WTC11 (cell line): ENCODE measurements around the gene ATXN7L2. TPM values are rescaled to one million over a fixed set of nuclear protein-coding genes. Genes with fewer than 3 reads are reported as not detected.

ENCODE experiments used
- ATAC-seq: fragments of 200-7000 bp; cut with Tn5 transposase; 2 replicates; pipeline ENCODE4 v1.10.0; 2021; ENCODE audit warnings: mild to moderate bottlenecking, moderate library complexity
- CTCF ChIA-PET: fragments of 300-600 bp; sonication (Branson Sonifier 250); formaldehyde crosslinking; loops from one replicate; lab custom pipeline; 2021; ENCODE audit warnings: antibody characterized with exemption; lab: Charles Lee
- POLR2A ChIA-PET: fragments of 350-600 bp; sonication (Branson Sonifier 250); formaldehyde crosslinking; loops from one replicate; lab custom pipeline; 2021; ENCODE audit warnings: antibody characterized with exemption; lab: Charles Lee
- DNase-seq: peaks from one replicate; pipeline ENCODE4 v3.0.0; 2021; ENCODE audit warnings: low spot score
- H3K27ac Mint-ChIP-seq: 2 replicates; pipeline ENCODE4 v1.8.0; 2021; ENCODE audit warnings: mixed read lengths
- H3K27me3 Mint-ChIP-seq: 2 replicates; pipeline ENCODE4 v1.8.0; 2021; ENCODE audit warnings: low read depth, mild to moderate bottlenecking, moderate library complexity, mixed read lengths
- H3K36me3 Mint-ChIP-seq: 2 replicates; pipeline ENCODE4 v1.8.0; 2021; ENCODE audit warnings: mixed read lengths
- H3K4me1 Mint-ChIP-seq: 2 replicates; pipeline ENCODE4 v1.8.0; 2022; ENCODE audit warnings: mixed read lengths
- H3K4me3 Mint-ChIP-seq: 2 replicates; pipeline ENCODE4 v1.8.0; 2021; ENCODE audit warnings: mild to moderate bottlenecking, moderate library complexity, mixed read lengths
- H3K9me3 Mint-ChIP-seq: 2 replicates; pipeline ENCODE4 v1.8.0; 2021; ENCODE audit warnings: mixed read lengths
- ELF4 ChIP-seq: sonication (generic); formaldehyde crosslinking; IDR thresholded peaks from 2 replicates; pipeline ENCODE4 v1.8.1; 2022; ENCODE audit warnings: low read depth, mild to moderate bottlenecking, moderate library complexity, missing genetic modification reagents
- FOXP1 ChIP-seq: sonication (generic); formaldehyde crosslinking; IDR thresholded peaks from 2 replicates; pipeline ENCODE4 v1.8.0; 2022; ENCODE audit warnings: missing genetic modification reagents, mild to moderate bottlenecking, moderate library complexity, borderline replicate concordance
- GTF2I ChIP-seq: fragments of 250-450 bp; sonication (Bioruptor Pico); conservative IDR thresholded peaks from 2 replicates; pipeline ENCODE4 v1.4.0; 2021; ENCODE audit warnings: mild to moderate bottlenecking
- JUN ChIP-seq: sonication (generic); formaldehyde crosslinking; IDR thresholded peaks from 2 replicates; pipeline ENCODE4 v1.8.0; 2023; ENCODE audit warnings: mild to moderate bottlenecking, missing genetic modification reagents
- NR2C2 ChIP-seq: sonication (generic); formaldehyde crosslinking; IDR thresholded peaks from 2 replicates; pipeline ENCODE4 v1.8.0; 2022; ENCODE audit warnings: mild to moderate bottlenecking, missing genetic modification reagents
- NR3C1 ChIP-seq: sonication (generic); formaldehyde crosslinking; conservative IDR thresholded peaks from 2 replicates; pipeline ENCODE4 v1.8.1; 2023; ENCODE audit warnings: low read depth, mild to moderate bottlenecking, missing genetic modification reagents
- RORB ChIP-seq: fragments of 250-450 bp; sonication (Bioruptor Pico); IDR thresholded peaks from 2 replicates; pipeline ENCODE4 v1.9.0; 2021; ENCODE audit warnings: mild to moderate bottlenecking
- SMAD3 ChIP-seq: sonication (generic); formaldehyde crosslinking; IDR thresholded peaks from 2 replicates; pipeline ENCODE4 v1.8.0; 2022; ENCODE audit warnings: missing genetic modification reagents, mild to moderate bottlenecking, borderline replicate concordance
- TEAD4 ChIP-seq: sonication (generic); formaldehyde crosslinking; IDR thresholded peaks from 2 replicates; pipeline ENCODE4 v1.8.0; 2022; ENCODE audit warnings: mild to moderate bottlenecking, missing genetic modification reagents
- ZNF138 ChIP-seq: sonication (generic); formaldehyde crosslinking; conservative IDR thresholded peaks from 2 replicates; pipeline ENCODE4 v1.8.1; 2022; ENCODE audit warnings: mild to moderate bottlenecking, moderate library complexity, missing genetic modification reagents
- ZNF263 ChIP-seq: sonication (generic); formaldehyde crosslinking; IDR thresholded peaks from 2 replicates; pipeline ENCODE4 v1.8.1; 2022; ENCODE audit warnings: low read depth, mild to moderate bottlenecking, moderate library complexity, missing genetic modification reagents
- ZNF423 ChIP-seq: fragments of 250-450 bp; sonication (Bioruptor Pico); IDR thresholded peaks from 2 replicates; pipeline ENCODE4 v2.1.2; 2022; ENCODE audit warnings: mild to moderate bottlenecking, moderate library complexity
- total RNA-seq: library from RNA; stranded (reverse); gene quantifications from 3 replicates; pipeline ENCODE4 v1.2.3, GENCODE V29; 2021
- TF ChIP-seq, protein P1 (sequence below): sonication (generic); formaldehyde crosslinking; IDR thresholded peaks from 2 replicates; pipeline ENCODE4 v1.8.0; 2022; ENCODE audit warnings: mild to moderate bottlenecking, missing genetic modification reagents
- TF ChIP-seq, protein P2 (sequence below): fragments of 250-450 bp; sonication (Bioruptor Pico); IDR thresholded peaks from 2 replicates; pipeline ENCODE4 v1.9.0; 2021; ENCODE audit warnings: mild to moderate bottlenecking
- TF ChIP-seq, protein P3 (sequence below): sonication (generic); formaldehyde crosslinking; IDR thresholded peaks from 2 replicates; pipeline ENCODE4 v1.8.0; 2022; ENCODE audit warnings: mild to moderate bottlenecking, missing genetic modification reagents
- TF ChIP-seq, protein P4 (sequence below): sonication (generic); formaldehyde crosslinking; IDR thresholded peaks from 2 replicates; pipeline ENCODE4 v1.8.1; 2022; ENCODE audit warnings: low read depth, missing genetic modification reagents, borderline replicate concordance
- TF ChIP-seq, protein P5 (sequence below): sonication (generic); formaldehyde crosslinking; conservative IDR thresholded peaks from 2 replicates; pipeline ENCODE4 v1.8.1; 2022; ENCODE audit warnings: mild to moderate bottlenecking, missing genetic modification reagents
- TF ChIP-seq, protein P6 (sequence below): sonication (generic); formaldehyde crosslinking; IDR thresholded peaks from 2 replicates; pipeline ENCODE4 v1.8.1; 2023; ENCODE audit warnings: mild to moderate bottlenecking, missing genetic modification reagents, moderate library complexity
- TF ChIP-seq, protein P7 (sequence below): sonication (generic); formaldehyde crosslinking; IDR thresholded peaks from 2 replicates; pipeline ENCODE4 v1.8.0; 2023; ENCODE audit warnings: missing genetic modification reagents, mild to moderate bottlenecking, borderline replicate concordance
- TF ChIP-seq, protein P8 (sequence below): sonication (generic); formaldehyde crosslinking; IDR thresholded peaks from 2 replicates; pipeline ENCODE4 v1.8.0; 2022; ENCODE audit warnings: mild to moderate bottlenecking, missing genetic modification reagents
- TF ChIP-seq, protein P9 (sequence below): sonication (generic); formaldehyde crosslinking; IDR thresholded peaks from 2 replicates; pipeline ENCODE4 v1.8.0; 2022; ENCODE audit warnings: mild to moderate bottlenecking, missing genetic modification reagents

ATXN7L2 gene
- total RNA-seq, 1 experiment from 2014 or later: 11.1 TPM

DNA sequence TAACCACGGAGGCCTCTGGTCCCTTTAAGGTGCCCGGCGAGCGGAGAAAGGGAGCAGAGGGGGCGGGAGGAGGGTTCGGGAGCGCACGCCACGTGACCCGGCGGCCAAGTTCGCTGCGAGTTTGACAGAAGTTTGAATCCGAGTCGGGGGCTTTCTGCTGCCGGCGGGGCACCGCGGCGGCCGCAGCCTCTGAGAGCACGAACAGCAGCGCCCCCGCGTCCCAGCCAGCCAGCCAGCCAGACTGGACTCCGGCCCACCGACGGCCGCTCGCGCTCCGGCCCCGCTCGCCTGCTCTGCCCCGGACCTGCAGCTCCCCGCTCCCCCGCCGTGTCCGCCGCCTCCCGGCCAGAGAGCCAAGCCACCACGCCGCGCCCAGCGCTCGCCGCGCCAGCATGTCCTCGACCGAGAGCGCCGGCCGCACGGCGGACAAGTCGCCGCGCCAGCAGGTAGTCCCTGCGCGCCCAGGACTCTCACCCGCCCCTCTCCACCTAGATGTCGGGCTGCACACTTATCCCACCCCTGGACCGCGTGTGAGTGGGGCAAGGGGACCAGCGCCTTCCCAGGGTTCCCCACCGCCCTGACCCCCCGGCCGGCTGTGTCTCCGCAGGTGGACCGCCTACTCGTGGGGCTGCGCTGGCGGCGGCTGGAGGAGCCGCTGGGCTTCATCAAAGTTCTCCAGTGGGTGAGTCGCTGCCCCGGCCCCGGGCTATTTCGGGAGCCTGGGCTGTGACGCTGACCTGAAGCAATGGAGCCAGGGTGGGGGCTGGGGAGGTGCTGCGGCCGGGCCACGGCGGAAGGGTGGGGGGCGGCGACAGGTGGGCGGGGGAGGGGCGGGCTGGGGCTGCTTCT lies 17.0 kb upstream of the ATXN7L2 start, which contains the start of gene SYPL2:
TSS of gene SYPL2 (plus strand) at position 95 of the 849 bp plus-strand sequence. CDS start at position 393, 298 bp downstream.
- POLR2A ChIA-PET: no interaction called here
- H3K36me3 Mint-ChIP-seq: no peaks in the 10 kb centered on the region
- H3K9me3 Mint-ChIP-seq: no peaks in the 10 kb centered on the region
- CTCF ChIA-PET: interaction anchor here (1.0 to 1.7 kb wide), 2 partner anchors 24 to 66 kb away, joined by 3 to 5 read pairs; no protein-coding TSS in a partner anchor
- H3K27ac Mint-ChIP-seq: no peak within 1 kb of the TSS
- ATAC-seq (peak; percentile 71), DNase-seq (peak; percentile 76)
- H3K27me3 Mint-ChIP-seq: peaks cover 70% of the 10 kb centered on the region
- H3K4me3 Mint-ChIP-seq: peak within 1 kb of the TSS; percentile 76
- peaks cover 25% of the 10 kb centered on the region for H3K4me1 Mint-ChIP-seq
- TF ChIP-seq, protein P1, sequence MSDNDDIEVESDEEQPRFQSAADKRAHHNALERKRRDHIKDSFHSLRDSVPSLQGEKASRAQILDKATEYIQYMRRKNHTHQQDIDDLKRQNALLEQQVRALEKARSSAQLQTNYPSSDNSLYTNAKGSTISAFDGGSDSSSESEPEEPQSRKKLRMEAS (CRISPR knock-in tag): peak; percentile 69; the same call in 1 of the 2 replicates
- TF ChIP-seq NR3C1 (CRISPR knock-in tag) (no peak), ZNF423 (CRISPR knock-in tag) (no peak), FOXP1 (CRISPR knock-in tag) (0 out of 2 replicates have a peak, but pooled peaks have one; percentile 31), ZNF138 (CRISPR knock-in tag) (no peak), ELF4 (CRISPR knock-in tag) (no peak), NR2C2 (CRISPR knock-in tag) (no peak), RORB (CRISPR knock-in tag) (no peak), GTF2I (CRISPR knock-in tag) (no peak), TEAD4 (CRISPR knock-in tag) (no peak), ZNF263 (0 out of 2 replicates have a peak, but pooled peaks have one; percentile 13), JUN (CRISPR knock-in tag) (no peak), SMAD3 (CRISPR knock-in tag) (no peak)
- TF ChIP-seq, protein P2, sequence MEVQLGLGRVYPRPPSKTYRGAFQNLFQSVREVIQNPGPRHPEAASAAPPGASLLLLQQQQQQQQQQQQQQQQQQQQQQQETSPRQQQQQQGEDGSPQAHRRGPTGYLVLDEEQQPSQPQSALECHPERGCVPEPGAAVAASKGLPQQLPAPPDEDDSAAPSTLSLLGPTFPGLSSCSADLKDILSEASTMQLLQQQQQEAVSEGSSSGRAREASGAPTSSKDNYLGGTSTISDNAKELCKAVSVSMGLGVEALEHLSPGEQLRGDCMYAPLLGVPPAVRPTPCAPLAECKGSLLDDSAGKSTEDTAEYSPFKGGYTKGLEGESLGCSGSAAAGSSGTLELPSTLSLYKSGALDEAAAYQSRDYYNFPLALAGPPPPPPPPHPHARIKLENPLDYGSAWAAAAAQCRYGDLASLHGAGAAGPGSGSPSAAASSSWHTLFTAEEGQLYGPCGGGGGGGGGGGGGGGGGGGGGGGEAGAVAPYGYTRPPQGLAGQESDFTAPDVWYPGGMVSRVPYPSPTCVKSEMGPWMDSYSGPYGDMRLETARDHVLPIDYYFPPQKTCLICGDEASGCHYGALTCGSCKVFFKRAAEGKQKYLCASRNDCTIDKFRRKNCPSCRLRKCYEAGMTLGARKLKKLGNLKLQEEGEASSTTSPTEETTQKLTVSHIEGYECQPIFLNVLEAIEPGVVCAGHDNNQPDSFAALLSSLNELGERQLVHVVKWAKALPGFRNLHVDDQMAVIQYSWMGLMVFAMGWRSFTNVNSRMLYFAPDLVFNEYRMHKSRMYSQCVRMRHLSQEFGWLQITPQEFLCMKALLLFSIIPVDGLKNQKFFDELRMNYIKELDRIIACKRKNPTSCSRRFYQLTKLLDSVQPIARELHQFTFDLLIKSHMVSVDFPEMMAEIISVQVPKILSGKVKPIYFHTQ (CRISPR knock-in tag): no peak
- TF ChIP-seq, protein P3, sequence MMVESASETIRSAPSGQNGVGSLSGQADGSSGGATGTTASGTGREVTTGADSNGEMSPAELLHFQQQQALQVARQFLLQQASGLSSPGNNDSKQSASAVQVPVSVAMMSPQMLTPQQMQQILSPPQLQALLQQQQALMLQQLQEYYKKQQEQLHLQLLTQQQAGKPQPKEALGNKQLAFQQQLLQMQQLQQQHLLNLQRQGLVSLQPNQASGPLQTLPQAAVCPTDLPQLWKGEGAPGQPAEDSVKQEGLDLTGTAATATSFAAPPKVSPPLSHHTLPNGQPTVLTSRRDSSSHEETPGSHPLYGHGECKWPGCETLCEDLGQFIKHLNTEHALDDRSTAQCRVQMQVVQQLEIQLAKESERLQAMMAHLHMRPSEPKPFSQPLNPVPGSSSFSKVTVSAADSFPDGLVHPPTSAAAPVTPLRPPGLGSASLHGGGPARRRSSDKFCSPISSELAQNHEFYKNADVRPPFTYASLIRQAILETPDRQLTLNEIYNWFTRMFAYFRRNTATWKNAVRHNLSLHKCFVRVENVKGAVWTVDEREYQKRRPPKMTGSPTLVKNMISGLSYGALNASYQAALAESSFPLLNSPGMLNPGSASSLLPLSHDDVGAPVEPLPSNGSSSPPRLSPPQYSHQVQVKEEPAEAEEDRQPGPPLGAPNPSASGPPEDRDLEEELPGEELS: no peak
- TF ChIP-seq, protein P4, sequence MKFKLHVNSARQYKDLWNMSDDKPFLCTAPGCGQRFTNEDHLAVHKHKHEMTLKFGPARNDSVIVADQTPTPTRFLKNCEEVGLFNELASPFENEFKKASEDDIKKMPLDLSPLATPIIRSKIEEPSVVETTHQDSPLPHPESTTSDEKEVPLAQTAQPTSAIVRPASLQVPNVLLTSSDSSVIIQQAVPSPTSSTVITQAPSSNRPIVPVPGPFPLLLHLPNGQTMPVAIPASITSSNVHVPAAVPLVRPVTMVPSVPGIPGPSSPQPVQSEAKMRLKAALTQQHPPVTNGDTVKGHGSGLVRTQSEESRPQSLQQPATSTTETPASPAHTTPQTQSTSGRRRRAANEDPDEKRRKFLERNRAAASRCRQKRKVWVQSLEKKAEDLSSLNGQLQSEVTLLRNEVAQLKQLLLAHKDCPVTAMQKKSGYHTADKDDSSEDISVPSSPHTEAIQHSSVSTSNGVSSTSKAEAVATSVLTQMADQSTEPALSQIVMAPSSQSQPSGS (CRISPR knock-in tag): no peak
- TF ChIP-seq, protein P5, sequence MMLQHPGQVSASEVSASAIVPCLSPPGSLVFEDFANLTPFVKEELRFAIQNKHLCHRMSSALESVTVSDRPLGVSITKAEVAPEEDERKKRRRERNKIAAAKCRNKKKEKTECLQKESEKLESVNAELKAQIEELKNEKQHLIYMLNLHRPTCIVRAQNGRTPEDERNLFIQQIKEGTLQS: no peak
- TF ChIP-seq, protein P6, sequence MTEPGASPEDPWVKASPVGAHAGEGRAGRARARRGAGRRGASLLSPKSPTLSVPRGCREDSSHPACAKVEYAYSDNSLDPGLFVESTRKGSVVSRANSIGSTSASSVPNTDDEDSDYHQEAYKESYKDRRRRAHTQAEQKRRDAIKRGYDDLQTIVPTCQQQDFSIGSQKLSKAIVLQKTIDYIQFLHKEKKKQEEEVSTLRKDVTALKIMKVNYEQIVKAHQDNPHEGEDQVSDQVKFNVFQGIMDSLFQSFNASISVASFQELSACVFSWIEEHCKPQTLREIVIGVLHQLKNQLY (CRISPR knock-in tag): no peak
- TF ChIP-seq, protein P7, sequence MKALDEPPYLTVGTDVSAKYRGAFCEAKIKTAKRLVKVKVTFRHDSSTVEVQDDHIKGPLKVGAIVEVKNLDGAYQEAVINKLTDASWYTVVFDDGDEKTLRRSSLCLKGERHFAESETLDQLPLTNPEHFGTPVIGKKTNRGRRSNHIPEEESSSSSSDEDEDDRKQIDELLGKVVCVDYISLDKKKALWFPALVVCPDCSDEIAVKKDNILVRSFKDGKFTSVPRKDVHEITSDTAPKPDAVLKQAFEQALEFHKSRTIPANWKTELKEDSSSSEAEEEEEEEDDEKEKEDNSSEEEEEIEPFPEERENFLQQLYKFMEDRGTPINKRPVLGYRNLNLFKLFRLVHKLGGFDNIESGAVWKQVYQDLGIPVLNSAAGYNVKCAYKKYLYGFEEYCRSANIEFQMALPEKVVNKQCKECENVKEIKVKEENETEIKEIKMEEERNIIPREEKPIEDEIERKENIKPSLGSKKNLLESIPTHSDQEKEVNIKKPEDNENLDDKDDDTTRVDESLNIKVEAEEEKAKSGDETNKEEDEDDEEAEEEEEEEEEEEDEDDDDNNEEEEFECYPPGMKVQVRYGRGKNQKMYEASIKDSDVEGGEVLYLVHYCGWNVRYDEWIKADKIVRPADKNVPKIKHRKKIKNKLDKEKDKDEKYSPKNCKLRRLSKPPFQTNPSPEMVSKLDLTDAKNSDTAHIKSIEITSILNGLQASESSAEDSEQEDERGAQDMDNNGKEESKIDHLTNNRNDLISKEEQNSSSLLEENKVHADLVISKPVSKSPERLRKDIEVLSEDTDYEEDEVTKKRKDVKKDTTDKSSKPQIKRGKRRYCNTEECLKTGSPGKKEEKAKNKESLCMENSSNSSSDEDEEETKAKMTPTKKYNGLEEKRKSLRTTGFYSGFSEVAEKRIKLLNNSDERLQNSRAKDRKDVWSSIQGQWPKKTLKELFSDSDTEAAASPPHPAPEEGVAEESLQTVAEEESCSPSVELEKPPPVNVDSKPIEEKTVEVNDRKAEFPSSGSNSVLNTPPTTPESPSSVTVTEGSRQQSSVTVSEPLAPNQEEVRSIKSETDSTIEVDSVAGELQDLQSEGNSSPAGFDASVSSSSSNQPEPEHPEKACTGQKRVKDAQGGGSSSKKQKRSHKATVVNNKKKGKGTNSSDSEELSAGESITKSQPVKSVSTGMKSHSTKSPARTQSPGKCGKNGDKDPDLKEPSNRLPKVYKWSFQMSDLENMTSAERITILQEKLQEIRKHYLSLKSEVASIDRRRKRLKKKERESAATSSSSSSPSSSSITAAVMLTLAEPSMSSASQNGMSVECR (CRISPR knock-in tag): peak; percentile 17; the same call in 1 of the 2 replicates
- TF ChIP-seq, protein P8, sequence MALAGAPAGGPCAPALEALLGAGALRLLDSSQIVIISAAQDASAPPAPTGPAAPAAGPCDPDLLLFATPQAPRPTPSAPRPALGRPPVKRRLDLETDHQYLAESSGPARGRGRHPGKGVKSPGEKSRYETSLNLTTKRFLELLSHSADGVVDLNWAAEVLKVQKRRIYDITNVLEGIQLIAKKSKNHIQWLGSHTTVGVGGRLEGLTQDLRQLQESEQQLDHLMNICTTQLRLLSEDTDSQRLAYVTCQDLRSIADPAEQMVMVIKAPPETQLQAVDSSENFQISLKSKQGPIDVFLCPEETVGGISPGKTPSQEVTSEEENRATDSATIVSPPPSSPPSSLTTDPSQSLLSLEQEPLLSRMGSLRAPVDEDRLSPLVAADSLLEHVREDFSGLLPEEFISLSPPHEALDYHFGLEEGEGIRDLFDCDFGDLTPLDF (CRISPR knock-in tag): no peak
- TF ChIP-seq, protein P9, sequence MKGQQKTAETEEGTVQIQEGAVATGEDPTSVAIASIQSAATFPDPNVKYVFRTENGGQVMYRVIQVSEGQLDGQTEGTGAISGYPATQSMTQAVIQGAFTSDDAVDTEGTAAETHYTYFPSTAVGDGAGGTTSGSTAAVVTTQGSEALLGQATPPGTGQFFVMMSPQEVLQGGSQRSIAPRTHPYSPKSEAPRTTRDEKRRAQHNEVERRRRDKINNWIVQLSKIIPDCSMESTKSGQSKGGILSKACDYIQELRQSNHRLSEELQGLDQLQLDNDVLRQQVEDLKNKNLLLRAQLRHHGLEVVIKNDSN (CRISPR knock-in tag): peak; percentile 93
